Activated CD4-positive, alpha-beta T cell treated with anti-CD3 and anti-CD28 coated beads for 36 hours (primary cell): ENCODE data around the gene RABGAP1L. TPM values are rescaled to one million over a fixed set of nuclear protein-coding genes. Genes with fewer than 3 reads are reported as not detected.
"Not testable (repeated sequence)": the region's sequence is repeated elsewhere in the genome, so short reads cannot be mapped to it uniquely, and the experiment has no call there.

Experiments used
- ATAC-seq: fragments of 200-7000 bp; cut with Tn5 transposase; one replicate; pipeline ENCODE4 v1.10.0; 2021; ENCODE audit warnings: mild to moderate bottlenecking, moderate library complexity
- CTCF ChIA-PET: fragments of 350-600 bp; sonication (Branson Sonifier 250); formaldehyde crosslinking; loops from one replicate; lab custom pipeline; 2021; ENCODE audit warnings: antibody characterized with exemption; lab: Charles Lee
- POLR2A ChIA-PET: fragments of 350-600 bp; sonication (Branson Sonifier 250); formaldehyde crosslinking; loops from one replicate; lab custom pipeline; 2021; ENCODE audit warnings: antibody characterized with exemption, inconsistent platforms; lab: Charles Lee
- DNase-seq: peaks from one replicate; pipeline ENCODE4 v3.0.0-alpha.2; 2020
- H3K27ac Mint-ChIP-seq: one replicate; pipeline ENCODE4 v1.8.0; 2021; ENCODE audit warnings: mixed read lengths
- H3K27me3 Mint-ChIP-seq: one replicate; pipeline ENCODE4 v1.8.0; 2021; ENCODE audit warnings: mixed read lengths
- H3K36me3 Mint-ChIP-seq: one replicate; pipeline ENCODE4 v1.8.0; 2021; ENCODE audit warnings: low read depth, mixed read lengths
- H3K4me1 Mint-ChIP-seq: one replicate; pipeline ENCODE4 v1.8.0; 2021; ENCODE audit warnings: mixed read lengths
- H3K4me3 Mint-ChIP-seq: one replicate; pipeline ENCODE4 v1.8.0; 2021; ENCODE audit warnings: mild to moderate bottlenecking, moderate library complexity, mixed read lengths
- H3K9me3 Mint-ChIP-seq: one replicate; pipeline ENCODE4 v1.8.0; 2021; ENCODE audit warnings: low read depth, mixed read lengths
- intact Hi-C, 2 experiments: fragments of 100-400 bp; cut with DNase I in 1 of 2; cut with micrococcal nuclease in 1 of 2; formaldehyde crosslinking; loops; one replicate each; pipeline versions ENCODE4 v1.14.2 to v1.15.1; 2022 to 2024; cut with DNase I, micrococcal nuclease
- total RNA-seq, 2 experiments: library from RNA; stranded (reverse); gene quantifications; one replicate each; pipeline ENCODE4 v1.2.3, GENCODE V29; 2021

Gene RABGAP1L
- total RNA-seq, 2 experiments from 2014 or later: 22.6 to 29.9 TPM

DNA sequence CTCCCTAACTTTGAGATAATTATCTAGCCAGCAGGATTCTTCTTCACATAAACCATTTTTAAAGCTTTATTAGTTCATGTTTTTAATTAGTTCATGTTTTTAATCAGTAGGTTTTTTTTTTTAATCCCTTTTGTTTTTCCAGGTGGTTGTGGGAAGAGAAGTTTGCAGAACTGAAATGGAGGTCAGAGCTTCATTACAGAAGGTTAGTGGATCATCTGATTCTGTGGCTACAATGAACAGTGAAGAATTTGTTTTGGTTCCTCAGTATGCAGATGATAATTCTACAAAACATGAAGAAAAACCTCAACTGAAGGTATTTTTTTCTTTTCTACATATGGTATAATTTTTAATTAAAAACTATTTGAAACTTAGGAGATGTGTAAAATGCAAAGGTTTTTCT lies 59.7 kb downstream of the RABGAP1L start:
- no peak for DNase-seq
- ChIA-PET POLR2A (no interaction called here), CTCF (interaction anchor here (1.4 to 1.7 kb wide), 3 partner anchors 10 to 244 kb away, joined by 3 to 6 read pairs (median 4); no protein-coding TSS in a partner anchor)
- H3K27ac Mint-ChIP-seq: no peak overlapping the region
- H3K4me3 Mint-ChIP-seq: no peak overlapping the region
- peaks cover 7% of the 10 kb centered on the region for H3K9me3 Mint-ChIP-seq
- H3K36me3 Mint-ChIP-seq: peaks cover 17% of the 10 kb centered on the region
- ATAC-seq: no peak
- no peaks in the 10 kb centered on the region for H3K27me3 Mint-ChIP-seq
- H3K4me1 Mint-ChIP-seq: peaks cover 12% of the 10 kb centered on the region
- intact Hi-C loops: loop anchor here (5.0 to 10.0 kb wide), 6 partner anchors 124 to 787 kb away; partner anchors contain the start of gene RC3H1 (in 1 of the 2)

GRCh38 chr1:174219606-174220370 lies 60.5 kb downstream of the RABGAP1L start:
- Mint-ChIP-seq H3K27me3 (no peaks in the 10 kb centered on the region), H3K36me3 (peaks cover 23% of the 10 kb centered on the region), H3K4me3 (no peak overlapping the region), H3K9me3 (peaks cover 7% of the 10 kb centered on the region), H3K4me1 (peaks cover 12% of the 10 kb centered on the region), H3K27ac (no peak overlapping the region)
- no peak for DNase-seq
- POLR2A ChIA-PET: no interaction called here
- intact Hi-C loops: loop anchor here (5.0 to 10.0 kb wide), 6 partner anchors 125 to 787 kb away; partner anchors contain the start of gene RC3H1 (in 1 of the 2)
- CTCF ChIA-PET: interaction anchor here (1.1 to 1.4 kb wide), 3 partner anchors 46 to 147 kb away, joined by 3 to 4 read pairs (median 3); no protein-coding TSS in a partner anchor
- no peak for ATAC-seq

GRCh38 chr1:174221681-174222080 lies 62.4 kb downstream of the RABGAP1L start:
- no peak for DNase-seq
- intact Hi-C loops: loop anchor here in 1 of 2 experiments (1.0 kb wide), 1 partner anchor 64 kb away; no protein-coding TSS in a partner anchor
- CTCF ChIA-PET: interaction anchor here (0.6 to 1.3 kb wide), 8 partner anchors 10 to 877 kb away, joined by 3 read pairs; partner anchors contain the start of gene ZBTB37
- Mint-ChIP-seq H3K27ac (no peak overlapping the region), H3K4me1 (peaks cover 18% of the 10 kb centered on the region), H3K4me3 (no peak overlapping the region), H3K36me3 (peaks cover 32% of the 10 kb centered on the region), H3K9me3 (peaks cover 7% of the 10 kb centered on the region), H3K27me3 (no peaks in the 10 kb centered on the region)
- POLR2A ChIA-PET: no interaction called here
- ATAC-seq: peak; percentile 7

DNA sequence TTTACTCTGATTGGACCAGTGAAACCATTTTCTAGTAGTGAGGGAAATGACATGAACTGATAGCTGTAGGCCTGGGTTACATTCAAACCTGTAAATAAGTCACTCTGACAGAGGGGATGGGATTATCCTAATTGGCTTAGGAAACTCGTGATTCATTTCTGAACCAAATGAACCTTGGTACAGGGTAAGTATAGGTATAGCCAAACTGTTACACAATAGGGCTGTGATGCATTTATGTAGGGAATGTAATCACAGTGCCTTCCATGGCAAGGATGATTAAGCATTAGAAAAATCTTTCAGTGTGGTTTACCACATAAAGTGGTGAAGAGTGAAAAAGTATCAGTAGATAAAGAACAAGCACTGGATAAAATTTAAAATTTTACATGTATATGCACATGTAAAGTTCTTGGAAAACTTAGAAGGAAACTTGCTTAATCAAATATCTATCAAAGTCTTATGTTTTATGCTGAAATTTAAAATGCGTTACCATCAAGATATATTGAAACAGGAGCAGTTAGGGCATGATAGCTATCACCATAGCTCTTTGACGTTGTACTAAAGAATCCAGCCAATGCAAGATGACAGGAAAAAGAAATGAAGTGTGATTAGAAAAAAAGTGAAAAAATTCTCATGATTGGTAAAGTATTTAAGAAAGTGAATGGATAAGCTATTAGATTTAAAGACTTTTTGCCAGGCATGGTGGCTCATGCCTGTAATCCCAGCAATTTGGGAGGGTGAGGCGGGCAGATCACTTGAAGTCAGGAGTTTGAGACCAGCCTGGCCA lies 63.0 kb downstream of the RABGAP1L start:
- ATAC-seq (peak; percentile 92), DNase-seq (no peak)
- intact Hi-C loops: loop anchor here in 1 of 2 experiments (1.0 kb wide), 1 partner anchor 65 kb away; no protein-coding TSS in a partner anchor
- Mint-ChIP-seq H3K27me3 (no peaks in the 10 kb centered on the region), H3K36me3 (peaks cover 32% of the 10 kb centered on the region), H3K4me3 (no peak overlapping the region), H3K4me1 (peaks cover 18% of the 10 kb centered on the region), H3K9me3 (peaks cover 7% of the 10 kb centered on the region), H3K27ac (no peak overlapping the region)
- POLR2A ChIA-PET: no interaction called here
- CTCF ChIA-PET: interaction anchor here (0.7 to 1.3 kb wide), 4 partner anchors 22 to 746 kb away, joined by 3 read pairs; partner anchors contain the start of gene ZBTB37

- DNase-seq: no peak
- intact Hi-C loops: no loop called here
- Mint-ChIP-seq H3K9me3 (peaks cover 7% of the 10 kb centered on the region), H3K36me3 (peaks cover 39% of the 10 kb centered on the region), H3K27me3 (no peaks in the 10 kb centered on the region), H3K4me3 (no peak overlapping the region), H3K4me1 (peaks cover 18% of the 10 kb centered on the region), H3K27ac (no peak overlapping the region)
- ATAC-seq: no peak
- ChIA-PET CTCF (no interaction called here), POLR2A (no interaction called here)
Observed at GRCh38 chr1:174224641-174225040, 65.3 kb downstream of the RABGAP1L start.

- DNase-seq: no peak
- Mint-ChIP-seq H3K9me3 (peaks cover 7% of the 10 kb centered on the region), H3K4me3 (no peak overlapping the region), H3K4me1 (peaks cover 18% of the 10 kb centered on the region), H3K27ac (no peak overlapping the region), H3K27me3 (no peaks in the 10 kb centered on the region), H3K36me3 (peaks cover 46% of the 10 kb centered on the region)
- no peak for ATAC-seq
- ChIA-PET CTCF (no interaction called here), POLR2A (no interaction called here)
- intact Hi-C loops: no loop called here
Observed at GRCh38 chr1:174225499-174226204, 66.3 kb downstream of the RABGAP1L start.

- Mint-ChIP-seq H3K4me3 (no peak overlapping the region), H3K27me3 (no peaks in the 10 kb centered on the region), H3K36me3 (peaks cover 38% of the 10 kb centered on the region), H3K27ac (no peak overlapping the region), H3K4me1 (peaks cover 6% of the 10 kb centered on the region), H3K9me3 (peaks cover 5% of the 10 kb centered on the region)
- intact Hi-C loops: no loop called here
- CTCF ChIA-PET: interaction anchor here (0.9 kb wide), 1 partner anchor 14 kb away, joined by 3 read pairs; no protein-coding TSS in a partner anchor
- ATAC-seq: no peak
- POLR2A ChIA-PET: no interaction called here
- no peak for DNase-seq
Observed at GRCh38 chr1:174230399-174230798, 71.1 kb downstream of the RABGAP1L start.

DNA sequence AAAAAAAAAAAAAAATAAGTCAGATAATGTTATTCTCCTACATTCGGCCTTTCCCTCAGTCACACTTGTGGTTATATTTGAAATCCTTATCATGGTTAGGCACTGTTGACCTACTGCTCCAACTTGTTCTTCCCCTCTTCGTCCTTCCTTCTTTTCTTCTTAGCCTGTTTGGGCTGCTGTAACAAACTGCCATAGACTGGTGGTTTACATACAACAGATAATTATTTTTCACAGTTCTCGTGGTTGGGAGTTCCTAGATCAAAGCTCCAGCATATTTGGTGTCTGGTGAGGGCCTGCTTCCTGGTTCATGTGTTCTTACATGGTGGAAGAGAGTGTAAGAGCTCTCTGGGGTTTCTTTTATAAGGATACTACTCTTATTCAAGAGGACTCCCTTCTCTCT lies 73.4 kb downstream of the RABGAP1L start:
- no peak for ATAC-seq
- peaks cover 31% of the 10 kb centered on the region for H3K36me3 Mint-ChIP-seq
- intact Hi-C loops: no loop called here
- no peak for DNase-seq
- no peak overlapping the region for H3K4me3 Mint-ChIP-seq
- no peaks in the 10 kb centered on the region for H3K27me3 Mint-ChIP-seq
- peaks cover 5% of the 10 kb centered on the region for H3K9me3 Mint-ChIP-seq
- ChIA-PET CTCF (interaction anchor here (0.7 kb wide), 1 partner anchor 670 kb away, joined by 3 read pairs; no protein-coding TSS in a partner anchor), POLR2A (no interaction called here)
- H3K27ac Mint-ChIP-seq: no peak overlapping the region
- H3K4me1 Mint-ChIP-seq: no peaks in the 10 kb centered on the region

- peaks cover 11% of the 10 kb centered on the region for H3K36me3 Mint-ChIP-seq
- H3K4me1 Mint-ChIP-seq, intact Hi-C loops, POLR2A ChIA-PET, CTCF ChIA-PET, H3K9me3 Mint-ChIP-seq, H3K27ac Mint-ChIP-seq, H3K27me3 Mint-ChIP-seq, H3K4me3 Mint-ChIP-seq, DNase-seq, ATAC-seq: not testable (repeated sequence)
Observed at GRCh38 chr1:174238845-174239501, 79.7 kb downstream of the RABGAP1L start.

DNA sequence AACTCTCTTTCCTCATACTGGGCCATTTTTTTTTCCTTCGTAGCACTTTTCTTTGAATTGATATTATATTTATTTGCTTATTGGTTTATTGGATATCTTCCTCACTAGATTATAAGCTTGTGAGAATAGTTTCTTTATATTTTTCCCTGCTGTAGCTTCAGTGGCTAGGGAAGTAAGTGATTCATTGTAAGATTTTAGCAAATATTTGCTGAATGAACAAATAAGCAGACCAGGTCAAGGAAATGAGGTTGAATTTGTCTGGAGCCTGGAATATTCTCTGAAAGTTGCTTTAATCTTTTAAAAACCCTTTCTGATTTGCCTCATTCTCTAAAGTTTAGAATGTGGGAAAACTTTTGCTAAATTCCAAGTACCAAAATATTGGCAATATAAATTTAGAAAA lies 80.2 kb downstream of the RABGAP1L start:
- Mint-ChIP-seq H3K4me3 (no peak overlapping the region), H3K27ac (no peak overlapping the region), H3K27me3 (no peaks in the 10 kb centered on the region), H3K9me3 (no peaks in the 10 kb centered on the region), H3K36me3 (peaks cover 11% of the 10 kb centered on the region), H3K4me1 (no peaks in the 10 kb centered on the region)
- intact Hi-C loops: no loop called here
- ChIA-PET CTCF (interaction anchor here (0.6 kb wide), 1 partner anchor 798 kb away, joined by 4 read pairs; no protein-coding TSS in a partner anchor), POLR2A (no interaction called here)
- ATAC-seq (no peak), DNase-seq (no peak)
